ENCODE measurements around the gene B3GAT3. TPM values are rescaled to one million over a fixed set of nuclear protein-coding genes. Genes with fewer than 3 reads are reported as not detected.
"Not testable (repeated sequence)": the region's sequence is repeated elsewhere in the genome, so short reads cannot be mapped to it uniquely, and the experiment has no call there.

B3GAT3 gene
- total and polyA plus RNA-seq, 9 donors = 1.3 to 56.6 (median 33.6) TPM

- H3K36me3 ChIP-seq = no peaks in the 10 kb centered on the region
- 0% methylated on average over 58 of the region's 58 CpGs for WGBS, 3 donors
- TF ChIP-seq, protein P1, sequence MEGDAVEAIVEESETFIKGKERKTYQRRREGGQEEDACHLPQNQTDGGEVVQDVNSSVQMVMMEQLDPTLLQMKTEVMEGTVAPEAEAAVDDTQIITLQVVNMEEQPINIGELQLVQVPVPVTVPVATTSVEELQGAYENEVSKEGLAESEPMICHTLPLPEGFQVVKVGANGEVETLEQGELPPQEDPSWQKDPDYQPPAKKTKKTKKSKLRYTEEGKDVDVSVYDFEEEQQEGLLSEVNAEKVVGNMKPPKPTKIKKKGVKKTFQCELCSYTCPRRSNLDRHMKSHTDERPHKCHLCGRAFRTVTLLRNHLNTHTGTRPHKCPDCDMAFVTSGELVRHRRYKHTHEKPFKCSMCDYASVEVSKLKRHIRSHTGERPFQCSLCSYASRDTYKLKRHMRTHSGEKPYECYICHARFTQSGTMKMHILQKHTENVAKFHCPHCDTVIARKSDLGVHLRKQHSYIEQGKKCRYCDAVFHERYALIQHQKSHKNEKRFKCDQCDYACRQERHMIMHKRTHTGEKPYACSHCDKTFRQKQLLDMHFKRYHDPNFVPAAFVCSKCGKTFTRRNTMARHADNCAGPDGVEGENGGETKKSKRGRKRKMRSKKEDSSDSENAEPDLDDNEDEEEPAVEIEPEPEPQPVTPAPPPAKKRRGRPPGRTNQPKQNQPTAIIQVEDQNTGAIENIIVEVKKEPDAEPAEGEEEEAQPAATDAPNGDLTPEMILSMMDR (IDR thresholded peaks at IDR 0.05) = no peak
- TF ChIP-seq EP300 (IDR thresholded peaks at IDR 0.05) = peak; percentile 5
- peak; percentile 91 for TF ChIP-seq POLR2A (IDR thresholded peaks at IDR 0.05)
- peak within 1 kb of the TSS; percentile 80 to 88 for H3K27ac ChIP-seq
- no peaks in the 10 kb centered on the region for H3K27me3 ChIP-seq
- intact Hi-C loops (cut with DNase I) = loop anchor here in 1 of 4 donors (10.0 kb wide), 1 partner anchor 103 kb away; no protein-coding TSS in a partner anchor
- H3K9me3 ChIP-seq = no peaks in the 10 kb centered on the region
- H3K4me1 ChIP-seq (ENCODE audit: insufficient read depth) = peaks cover 3% of the 10 kb centered on the region
- peak within 1 kb of the TSS; percentile 86 for H3K4me3 ChIP-seq
- peak; percentile 93 to 97 (median 95) for DNase-seq
Observed at GRCh38 chr11:62591448-62592145, 30.2 kb downstream of the B3GAT3 start, which contains the start of gene TUT1. Gene TUT1, minus strand, starts transcription at chr11:62591523. Its CDS starts 38 bp downstream, at chr11:62591485.

GRCh38 chr11:62588966-62589637 is 32.7 kb downstream of the B3GAT3 start:
- Histone ChIP-seq H3K27me3 (no peaks in the 10 kb centered on the region), H3K36me3 (no peaks in the 10 kb centered on the region), H3K4me1 (ENCODE audit: insufficient read depth) (peaks cover 3% of the 10 kb centered on the region), H3K27ac (no peak overlapping the region), H3K9me3 (no peaks in the 10 kb centered on the region), H3K4me3 (no peak overlapping the region)
- 62 to 65% (median 63%) methylated on average over 18 of the region's 18 CpGs for WGBS, 3 donors
- intact Hi-C loops (cut with DNase I) = no loop called here
- TF ChIP-seq, protein P1 (IDR thresholded peaks at IDR 0.05) = no peak
- TF ChIP-seq POLR2A (IDR thresholded peaks at IDR 0.05) (no peak), EP300 (IDR thresholded peaks at IDR 0.05) (no peak)
- peak in 2 of 5 donors; percentile 14 to 29 for DNase-seq

DNA sequence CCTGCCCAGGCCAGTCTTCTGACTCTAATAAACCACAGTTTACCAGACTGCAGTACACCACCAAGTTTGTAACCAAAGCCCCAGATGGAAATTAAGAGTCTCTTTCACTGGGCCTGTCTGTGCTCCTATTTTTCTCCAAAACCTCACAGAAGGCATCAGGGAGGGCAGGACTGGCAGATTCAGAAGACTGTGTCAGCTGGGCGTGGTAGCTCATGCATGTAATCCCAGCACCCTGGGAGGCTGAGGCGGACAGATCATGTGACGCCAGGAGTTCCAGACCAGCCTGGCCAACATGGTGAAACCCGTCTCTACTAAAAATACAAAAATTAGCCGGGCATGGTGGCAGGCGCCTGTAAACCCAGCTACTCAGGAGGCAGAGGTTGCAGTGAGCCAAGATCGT is 36.4 kb downstream of the B3GAT3 start:
- H3K27me3 ChIP-seq; H3K4me3 ChIP-seq; intact Hi-C loops (cut with DNase I); H3K27ac ChIP-seq; H3K36me3 ChIP-seq; H3K9me3 ChIP-seq; H3K4me1 ChIP-seq (ENCODE audit: insufficient read depth): not testable (repeated sequence)
- peak in 2 of 5 donors; percentile 6 to 8 for DNase-seq
- WGBS, 3 donors = 93 to 97% (median 96%) methylated on average over 7 of the region's 7 CpGs

DNA sequence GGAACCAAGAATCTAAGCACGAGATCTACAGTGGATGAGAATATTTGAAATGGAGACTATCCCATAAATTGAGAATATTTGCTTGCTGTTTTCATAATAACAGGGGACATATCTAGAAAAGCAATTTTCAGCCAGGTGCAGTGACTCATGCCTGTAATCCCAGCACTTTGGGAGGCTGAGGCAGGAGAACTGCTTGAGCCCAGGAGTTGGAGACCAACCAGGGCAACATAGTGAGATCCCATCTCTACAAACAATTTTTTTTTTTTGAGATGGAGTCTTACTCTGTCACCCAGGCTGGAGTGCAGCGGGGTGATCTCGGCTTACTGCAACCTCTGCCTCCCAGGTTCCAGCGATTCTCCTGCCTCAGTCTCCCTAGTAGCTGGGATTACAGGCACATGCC is 40.1 kb downstream of the B3GAT3 start:
- WGBS, 3 donors = 87 to 96% (median 94%) methylated on average over 4 of the region's 4 CpGs
- H3K27ac ChIP-seq; DNase-seq; H3K9me3 ChIP-seq; H3K36me3 ChIP-seq; H3K4me3 ChIP-seq; H3K27me3 ChIP-seq; H3K4me1 ChIP-seq (ENCODE audit: insufficient read depth); intact Hi-C loops (cut with DNase I): not testable (repeated sequence)

DNA sequence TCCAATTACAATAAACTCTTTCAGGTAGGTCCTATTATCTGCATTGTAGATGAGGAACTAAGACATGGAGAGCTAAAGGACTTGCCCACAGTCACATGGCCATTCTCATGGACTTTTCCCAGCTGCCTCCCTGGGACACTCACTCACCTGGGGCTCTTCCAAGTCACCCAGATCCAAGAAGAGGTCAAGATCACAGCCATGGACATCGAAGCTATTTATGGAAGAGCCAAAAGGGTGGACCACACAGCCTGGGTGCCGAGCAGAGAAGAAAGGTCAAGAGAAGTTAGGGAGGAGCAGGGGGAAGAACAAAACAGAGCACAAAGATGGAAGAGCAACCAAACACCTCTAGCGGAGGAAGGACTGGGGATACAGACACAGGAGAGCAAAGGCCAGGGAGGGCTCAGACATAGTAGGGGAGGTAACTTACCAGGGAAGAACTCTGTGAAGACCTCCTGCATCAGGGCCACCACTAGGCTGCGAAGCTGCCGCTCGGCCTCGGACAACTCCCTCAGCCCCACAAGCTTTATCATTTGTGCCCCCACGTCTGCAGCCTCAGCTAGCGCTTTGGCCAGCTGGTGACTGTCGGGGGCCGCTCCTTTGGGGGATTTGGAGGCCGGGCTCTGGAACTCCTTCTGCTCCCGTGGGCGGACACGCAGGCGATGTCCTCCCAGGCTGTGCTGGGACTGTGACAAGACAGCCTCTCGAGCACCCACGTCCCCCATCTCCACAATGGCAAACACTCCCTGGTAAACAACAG is 40.6 kb downstream of the B3GAT3 start:
- WGBS, 3 donors = 74 to 78% (median 77%) methylated on average over 18 of the region's 18 CpGs
- peak in 1 of 5 donors; percentile 22 for DNase-seq
- intact Hi-C loops (cut with DNase I) = no loop called here
- Histone ChIP-seq H3K9me3 (no peaks in the 10 kb centered on the region), H3K27me3 (no peaks in the 10 kb centered on the region), H3K27ac (no peak overlapping the region), H3K36me3 (no peaks in the 10 kb centered on the region), H3K4me1 (ENCODE audit: insufficient read depth) (no peaks in the 10 kb centered on the region), H3K4me3 (no peak overlapping the region)
- TF ChIP-seq EP300 (IDR thresholded peaks at IDR 0.05) (no peak), POLR2A (IDR thresholded peaks at IDR 0.05) (no peak)
- TF ChIP-seq, protein P1 (IDR thresholded peaks at IDR 0.05) = no peak
